Measurements from ENCODE around the gene PCSK5. TPM values are rescaled to one million over a fixed set of nuclear protein-coding genes. Genes with fewer than 3 reads are reported as not detected.

Gene PCSK5
- total and polyA plus RNA-seq, 2 of the 8 experiments (the other 6 are each of a cell fraction or from before 2014, with no cell fraction given): 5.5 to 10.7 TPM

DNA sequence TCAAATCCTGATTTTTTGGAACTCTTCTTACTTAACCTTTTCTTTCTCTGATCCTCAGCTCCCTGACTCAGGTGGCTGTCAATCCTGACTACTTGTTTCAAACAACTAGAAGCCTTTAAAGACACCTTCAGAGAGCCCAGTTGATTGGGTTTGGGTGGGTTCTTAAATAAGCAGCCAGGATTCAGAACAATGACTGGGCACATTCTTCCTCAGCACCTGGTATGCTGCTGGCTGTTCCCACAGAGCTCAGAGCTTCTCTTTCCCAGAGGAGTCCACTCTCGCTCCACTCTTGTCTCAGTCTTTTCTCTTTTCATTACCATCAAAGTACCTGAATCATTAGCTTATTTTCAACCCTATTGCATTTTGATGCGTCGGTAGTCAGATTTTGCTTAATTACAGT lies 22.5 kb downstream of the PCSK5 start:
- no peaks in the 10 kb centered on the region for H3K9me3 ChIP-seq (ENCODE audit: insufficient read depth in 2 of 2, low read depth in 1 of 2, low read length in 1 of 2)
- H3K27me3 ChIP-seq (replicated peaks in 1 of 4; ENCODE audit: control insufficient read depth in 3 of 4, extremely low read depth in 1 of 4, insufficient read depth in 3 of 4, low read length in 3 of 4): no peaks in the 10 kb centered on the region
- H3K23ac ChIP-seq (ENCODE audit: insufficient read length): no peak overlapping the region
- H2AFZ ChIP-seq (ENCODE audit: low read length): no peak overlapping the region
- H2BK12ac ChIP-seq (ENCODE audit: low read depth, low read length): no peak overlapping the region
- H3K14ac ChIP-seq (ENCODE audit: insufficient read length): no peak overlapping the region
- H3K4me3 ChIP-seq (ENCODE audit: extremely low read depth in 1 of 4, insufficient read depth in 2 of 4, low read depth in 3 of 4, low read length in 4 of 4): no peak overlapping the region
- FAIRE-seq (no peak), DNase-seq (ENCODE audit: low read depth in 1 of 2, low spot score in 2 of 2) (no peak)
- no peak overlapping the region for H2BK5ac ChIP-seq (ENCODE audit: low read depth, low read length)
- H4K20me1 ChIP-seq (replicated peaks in 1 of 2; ENCODE audit: control insufficient read depth in 1 of 2, insufficient read depth in 2 of 2, low read length in 2 of 2): peaks cover 0 to 2% of the 10 kb centered on the region in 2 experiments
- TF ChIP-seq SRF (IDR thresholded peaks at IDR 0.05; ENCODE audit: low read depth, low read length) (no peak), CBX8 (IDR thresholded peaks at IDR 0.05; ENCODE audit: borderline replicate concordance, low read depth, low read length) (no peak), SIN3A (conservative IDR thresholded peaks at IDR 0.05 in 1 of 2, IDR thresholded peaks at IDR 0.05 in 1 of 2; ENCODE audit: low read depth in 1 of 2, low read length in 2 of 2) (no peak), GABPA (IDR thresholded peaks at IDR 0.05; ENCODE audit: borderline replicate concordance, insufficient read depth, low read length) (no peak), KDM4A (IDR thresholded peaks at IDR 0.05; ENCODE audit: low read depth, low read length, severe bottlenecking) (no peak), TCF12 (IDR thresholded peaks at IDR 0.05; ENCODE audit: low read depth, low read length) (no peak), BACH1 (IDR thresholded peaks at IDR 0.05; ENCODE audit: low read length) (peak; percentile 81), SIRT6 (IDR thresholded peaks at IDR 0.05; ENCODE audit: low read length) (no peak), KDM5A (IDR thresholded peaks at IDR 0.05; ENCODE audit: low read length) (no peak), CREB1 (IDR thresholded peaks at IDR 0.05) (no peak), MAFK (IDR thresholded peaks at IDR 0.05; ENCODE audit: low read depth, low read length) (0 out of 2 replicates have a peak, but pooled peaks have one; percentile 39), CHD1 (IDR thresholded peaks at IDR 0.05; ENCODE audit: low read depth, low read length) (no peak), TEAD4 (IDR thresholded peaks at IDR 0.05; ENCODE audit: low read depth, low read length) (0 out of 2 replicates have a peak, but pooled peaks have one; percentile 49)
- no peak overlapping the region for H3K4ac ChIP-seq (replicated peaks; ENCODE audit: insufficient read length, low read depth, low read length)
- no peak overlapping the region for H3K27ac ChIP-seq (ENCODE audit: low read depth, low read length)
- ChIA-PET CTCF (ENCODE audit: partially characterized antibody) (interaction anchor here (0.6 to 1.7 kb wide), 6 partner anchors 19 to 631 kb away, joined by 3 to 4 read pairs (median 4); no protein-coding TSS in a partner anchor), POLR2A (ENCODE audit: partially characterized antibody) (no interaction called here)
- H2BK15ac ChIP-seq (ENCODE audit: low read length): no peak overlapping the region
- no peak overlapping the region for H3K56ac ChIP-seq (replicated peaks; ENCODE audit: insufficient read length, low read depth, low read length)
- H4K91ac ChIP-seq (replicated peaks; ENCODE audit: insufficient read length, low read length): no peak overlapping the region
- H3K4me2 ChIP-seq (ENCODE audit: insufficient read depth in 1 of 2, low read depth in 2 of 2, low read length in 2 of 2): no peak overlapping the region
- H3K18ac ChIP-seq (ENCODE audit: extremely low read depth, low read length): no peak overlapping the region
- 89% methylated on average over 3 of the region's 3 CpGs; no CpG with 5 or more reads in 1 of the 2 experiments for WGBS, 2 experiments (ENCODE audit: extremely low coverage in 1 of 2, insufficient coverage in 1 of 2, insufficient read length in 1 of 2, insufficient replicate concordance in 2 of 2, low coverage in 1 of 2, low lambda C conversion rate in 2 of 2, missing lambda C conversion rate in 1 of 2)
- H3K79me1 ChIP-seq (ENCODE audit: low read depth, low read length): peaks cover 2% of the 10 kb centered on the region; the same call in 1 of the 2 replicates
- H4K5ac ChIP-seq (ENCODE audit: insufficient read length, low read depth, low read length): no peak overlapping the region
- H3K23me2 ChIP-seq (ENCODE audit: low read depth, low read length): no peaks in the 10 kb centered on the region
- H3K79me2 ChIP-seq (ENCODE audit: control insufficient read depth in 1 of 2, insufficient read depth in 2 of 2, low read length in 2 of 2): peaks cover 0 to 65% of the 10 kb centered on the region in 2 experiments; a peak in 3 of 4 replicates
- no peak overlapping the region for H2BK20ac ChIP-seq (ENCODE audit: low read length)
- H3K9ac ChIP-seq (replicated peaks in 1 of 4; ENCODE audit: extremely low read depth in 1 of 4, low read depth in 3 of 4, low read length in 3 of 4): no peak overlapping the region
- no peak overlapping the region for H2AK5ac ChIP-seq (ENCODE audit: low read depth, low read length)
- no peak overlapping the region for H4K8ac ChIP-seq (ENCODE audit: extremely low read depth, insufficient read depth, low read length)
- peaks cover 0 to 4% (median 2%) of the 10 kb centered on the region in 4 experiments; a peak in 1 of 7 replicates for H3K4me1 ChIP-seq (replicated peaks in 1 of 4; ENCODE audit: control insufficient read depth in 3 of 4, insufficient read depth in 4 of 4, low read length in 3 of 4)
- no peaks in the 10 kb centered on the region for H3K36me3 ChIP-seq (ENCODE audit: control insufficient read depth in 2 of 4, insufficient read depth in 4 of 4, low read length in 3 of 4)
- no peak overlapping the region for H2BK120ac ChIP-seq (replicated peaks; ENCODE audit: low read depth, low read length)
